HG02798 (cell line): ENCODE data around the gene SERPINA9.
A peak's percentile ranks its signal among the peaks of the same experiment; 100 is the strongest.
"Not testable (repeated sequence)": the region's sequence is repeated elsewhere in the genome, so short reads cannot be mapped to it uniquely, and the experiment has no call there.

Experiments used
- ATAC-seq: cut with Tn5 transposase; IDR thresholded peaks from one replicate; pipeline ENCODE4 v1.9.1; 2021; ENCODE audit warnings: mild to moderate bottlenecking; ENCODE audit not compliant: unreplicated experiment, poor library complexity

SERPINA9 gene

GRCh38 chr14:94476023-94476422, at the start of gene SERPINA9:
Gene SERPINA9, minus strand, starts transcription at chr14:94476197. Its CDS starts 6,357 bp downstream, at chr14:94469840.
- no peak for ATAC-seq

GRCh38 chr14:94524093-94524492, 48.1 kb upstream of the SERPINA9 start:
- ATAC-seq: no peak

DNA sequence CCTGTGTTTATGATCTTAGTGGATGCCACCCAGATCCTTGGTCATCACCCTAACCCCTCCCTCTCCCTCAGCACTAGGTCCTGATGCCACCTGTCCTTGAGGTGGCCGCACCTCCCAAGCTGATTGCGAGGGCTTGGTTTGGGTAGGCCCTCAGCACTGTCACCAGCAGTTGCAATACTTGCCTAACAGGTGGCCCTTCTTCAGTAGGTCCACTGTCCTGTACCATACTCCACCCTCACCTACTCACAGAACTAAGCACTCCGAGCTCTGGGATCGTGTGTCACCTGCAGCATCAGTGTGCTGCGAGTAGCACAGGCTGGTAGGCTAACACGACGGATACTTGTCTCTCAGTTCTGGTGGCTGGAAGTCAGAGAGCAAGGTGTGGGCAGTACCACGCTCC, 47.3 kb upstream of the SERPINA9 start:
- ATAC-seq: no peak

- no peak for ATAC-seq
Measured at GRCh38 chr14:94522115-94522724, 46.2 kb upstream of the SERPINA9 start.

DNA sequence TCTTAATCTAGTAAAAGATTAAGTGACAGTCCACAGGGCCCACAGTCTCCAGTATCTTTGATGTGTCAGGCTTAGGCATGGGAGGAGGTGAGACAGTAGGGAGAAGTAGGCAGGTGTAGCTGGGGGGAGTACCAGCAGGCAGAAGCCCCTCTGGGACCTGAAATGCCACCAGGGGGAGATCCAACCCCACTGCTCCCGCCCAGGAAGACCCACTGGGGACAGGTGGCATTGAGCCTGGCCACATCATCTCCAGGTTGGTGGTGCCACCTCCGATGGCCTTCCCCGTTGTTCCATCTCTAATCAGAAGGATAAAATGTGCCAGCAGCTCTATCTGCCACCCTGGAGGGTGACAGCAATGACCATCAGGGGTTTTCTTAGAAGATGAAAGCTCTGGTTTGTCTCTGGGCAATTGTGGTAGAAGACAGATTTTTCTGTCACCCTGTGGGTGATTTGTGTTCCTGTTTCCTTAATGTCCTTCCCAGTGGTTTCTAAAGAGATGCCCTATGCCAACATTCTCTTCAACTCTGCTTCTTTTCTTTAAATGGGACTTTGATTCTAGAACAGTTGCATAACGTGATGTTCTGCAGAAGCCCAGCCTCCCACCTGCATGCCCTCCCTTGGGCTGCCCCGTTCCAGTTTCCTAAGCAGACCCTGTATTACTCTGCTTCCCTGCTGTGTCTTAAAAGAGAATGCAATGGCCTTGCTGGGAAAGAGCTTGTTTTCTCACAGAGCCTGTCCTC, 45.5 kb upstream of the SERPINA9 start:
- ATAC-seq: no peak

DNA sequence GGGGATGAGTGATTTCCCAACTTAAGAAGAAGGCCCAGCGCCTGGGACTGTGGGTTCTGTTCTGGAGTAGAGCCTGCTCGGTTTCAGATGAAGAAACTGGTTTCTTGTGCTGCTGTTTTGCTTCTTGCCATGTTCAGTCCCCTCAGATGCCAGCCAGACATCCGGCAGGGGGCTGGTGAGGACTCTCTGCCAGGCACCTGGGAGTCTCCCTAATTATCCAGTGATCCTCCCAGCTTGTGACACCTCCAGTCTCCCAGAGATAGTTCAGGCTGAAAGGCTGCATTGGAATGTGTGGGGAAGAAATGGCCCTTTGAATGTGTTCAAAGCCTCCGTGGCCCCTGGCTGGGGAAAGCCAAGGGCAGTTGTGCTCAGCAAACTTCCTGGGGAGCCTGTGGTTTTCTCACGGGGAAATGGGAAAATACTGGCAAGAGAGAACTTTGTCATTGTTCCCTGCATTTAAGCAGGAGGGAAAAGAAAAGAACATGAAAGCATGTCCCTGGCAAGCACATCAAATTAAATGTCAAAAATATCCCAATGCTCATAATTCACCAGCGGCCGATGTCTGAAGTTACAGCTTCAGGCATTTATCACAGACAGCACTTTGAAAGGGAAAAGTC, 41.8 kb upstream of the SERPINA9 start:
- ATAC-seq: no peak

DNA sequence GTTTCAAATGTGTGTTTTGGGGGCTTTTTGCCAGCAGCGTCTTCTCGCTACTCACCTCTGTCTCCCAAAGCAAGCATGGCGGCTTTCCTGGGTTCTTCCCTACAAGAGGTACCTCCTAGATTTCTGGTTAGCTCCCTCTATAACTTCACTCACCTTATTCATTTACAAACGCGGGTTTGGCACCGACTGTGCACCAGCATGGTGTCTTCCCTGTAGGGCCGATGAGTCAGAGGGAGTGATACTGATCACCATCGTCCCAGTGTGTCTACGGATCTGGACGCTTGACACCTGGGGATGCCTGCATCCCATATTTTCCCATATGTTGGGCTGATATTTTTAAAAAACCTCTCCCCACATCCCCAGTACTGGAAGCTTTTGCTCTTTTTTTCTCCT, 41.2 kb upstream of the SERPINA9 start:
- no peak for ATAC-seq

DNA sequence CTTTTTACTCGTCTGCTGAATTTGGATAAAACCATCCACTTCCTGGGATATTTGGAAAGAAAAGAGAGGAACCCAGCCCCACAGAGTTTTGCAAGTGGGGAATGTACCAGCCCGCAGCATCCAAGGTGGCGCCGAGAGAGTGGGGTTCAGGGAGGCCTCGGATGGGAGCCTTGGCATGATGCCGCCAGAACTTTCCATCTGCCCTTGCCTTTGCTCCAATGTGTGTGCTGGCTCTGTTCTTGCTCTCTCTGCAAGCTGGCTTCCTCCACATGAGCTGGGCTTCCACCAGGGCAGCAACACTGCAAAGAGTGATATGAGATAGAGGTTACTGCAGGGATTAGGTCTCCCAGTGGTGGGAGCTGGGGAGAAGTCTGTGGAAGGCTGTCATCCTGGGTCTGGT, 39.9 kb upstream of the SERPINA9 start:
- ATAC-seq: no peak

- no peak for ATAC-seq
Measured at GRCh38 chr14:94515426-94515825, 39.4 kb upstream of the SERPINA9 start.

DNA sequence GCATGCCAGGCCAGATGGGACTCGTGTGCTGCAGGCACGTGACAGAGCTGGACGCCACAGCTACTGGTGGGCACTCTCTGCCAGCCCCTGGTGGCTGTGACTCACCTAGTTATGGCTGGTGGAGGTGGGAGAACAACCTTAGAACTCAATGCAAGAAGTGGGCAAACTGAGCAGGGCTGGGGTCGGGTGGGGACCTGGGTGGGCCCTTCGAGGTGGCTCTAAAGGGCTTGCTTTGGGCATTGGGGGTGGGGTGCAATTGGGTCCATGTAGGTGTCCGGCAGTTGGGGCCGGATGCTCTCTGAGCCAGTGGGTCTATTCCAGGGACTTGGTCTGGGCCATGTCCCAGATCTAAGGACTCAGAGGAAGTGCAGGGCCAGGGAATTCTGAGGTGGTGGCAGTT, 38.4 kb upstream of the SERPINA9 start:
- no peak for ATAC-seq

- ATAC-seq: not testable (repeated sequence)
Measured at GRCh38 chr14:94510481-94510880, 34.5 kb upstream of the SERPINA9 start.

GRCh38 chr14:94509356-94509755, 33.4 kb upstream of the SERPINA9 start, which contains the start of gene SERPINA12:
Gene SERPINA12, minus strand, starts transcription at chr14:94509469. Its CDS starts 11,072 bp downstream, at chr14:94498397.
- ATAC-seq: no peak

DNA sequence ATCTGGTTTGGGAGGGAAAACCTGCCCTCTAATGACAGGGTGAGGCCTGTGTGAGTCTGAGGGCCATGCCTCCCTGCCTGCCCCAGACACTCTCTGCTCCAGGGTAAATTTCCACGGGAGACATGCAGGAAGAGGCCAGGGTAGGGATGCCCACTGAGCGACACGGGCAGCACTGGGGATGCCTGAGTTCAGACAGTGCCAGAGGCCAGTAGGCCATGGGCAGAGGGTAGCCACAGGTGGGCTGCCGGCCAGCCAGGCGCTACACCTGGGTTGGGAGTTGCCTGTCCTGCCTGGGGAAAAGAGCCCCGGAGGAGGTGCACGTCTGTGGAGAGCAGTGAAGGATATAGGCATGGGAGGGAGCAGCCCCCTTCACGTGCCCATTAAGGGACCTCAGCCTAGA, 29.6 kb upstream of the SERPINA9 start:
- no peak for ATAC-seq

- no peak for ATAC-seq
Measured at GRCh38 chr14:94505206-94505605, 29.2 kb upstream of the SERPINA9 start.

- ATAC-seq: no peak
Measured at GRCh38 chr14:94501588-94502516, 25.9 kb upstream of the SERPINA9 start.

GRCh38 chr14:94500264-94500663, 24.3 kb upstream of the SERPINA9 start:
- ATAC-seq: no peak

DNA sequence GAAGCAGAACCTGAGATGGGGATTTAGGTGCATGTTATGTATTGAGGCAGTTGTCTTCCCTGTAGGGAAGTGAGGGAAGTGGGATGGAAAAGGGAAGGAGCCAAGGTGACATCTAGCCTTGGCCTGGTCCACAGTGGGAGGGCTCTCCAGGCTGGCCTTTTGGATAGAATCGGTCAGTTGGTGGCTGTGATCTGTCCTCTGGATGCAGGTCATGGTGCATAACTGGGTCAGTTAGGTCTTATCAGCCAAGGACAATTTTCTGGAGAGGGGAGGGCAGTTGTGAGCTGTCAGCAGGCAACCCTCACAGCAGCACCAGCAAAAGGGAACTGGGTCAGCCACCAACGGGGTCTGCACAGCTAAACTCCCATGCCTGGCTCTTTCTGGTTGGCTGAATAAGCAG, 23.7 kb upstream of the SERPINA9 start:
- no peak for ATAC-seq

GRCh38 chr14:94498215-94498614, 22.2 kb upstream of the SERPINA9 start:
- no peak for ATAC-seq

GRCh38 chr14:94494085-94494484, 18.1 kb upstream of the SERPINA9 start:
- peak; percentile 66 for ATAC-seq

GRCh38 chr14:94491511-94491910, 15.5 kb upstream of the SERPINA9 start:
- no peak for ATAC-seq
